NCI-H345 (cell line): ENCODE data around the gene RBBP8.
"Not testable (repeated sequence)": the region's sequence is repeated elsewhere in the genome, so short reads cannot be mapped to it uniquely, and the experiment has no call there.

Source experiments
- DNase-seq: peaks from one replicate; lab custom pipeline; 2025; lab: John Stamatoyannopoulos, UW

The RBBP8 gene

DNA sequence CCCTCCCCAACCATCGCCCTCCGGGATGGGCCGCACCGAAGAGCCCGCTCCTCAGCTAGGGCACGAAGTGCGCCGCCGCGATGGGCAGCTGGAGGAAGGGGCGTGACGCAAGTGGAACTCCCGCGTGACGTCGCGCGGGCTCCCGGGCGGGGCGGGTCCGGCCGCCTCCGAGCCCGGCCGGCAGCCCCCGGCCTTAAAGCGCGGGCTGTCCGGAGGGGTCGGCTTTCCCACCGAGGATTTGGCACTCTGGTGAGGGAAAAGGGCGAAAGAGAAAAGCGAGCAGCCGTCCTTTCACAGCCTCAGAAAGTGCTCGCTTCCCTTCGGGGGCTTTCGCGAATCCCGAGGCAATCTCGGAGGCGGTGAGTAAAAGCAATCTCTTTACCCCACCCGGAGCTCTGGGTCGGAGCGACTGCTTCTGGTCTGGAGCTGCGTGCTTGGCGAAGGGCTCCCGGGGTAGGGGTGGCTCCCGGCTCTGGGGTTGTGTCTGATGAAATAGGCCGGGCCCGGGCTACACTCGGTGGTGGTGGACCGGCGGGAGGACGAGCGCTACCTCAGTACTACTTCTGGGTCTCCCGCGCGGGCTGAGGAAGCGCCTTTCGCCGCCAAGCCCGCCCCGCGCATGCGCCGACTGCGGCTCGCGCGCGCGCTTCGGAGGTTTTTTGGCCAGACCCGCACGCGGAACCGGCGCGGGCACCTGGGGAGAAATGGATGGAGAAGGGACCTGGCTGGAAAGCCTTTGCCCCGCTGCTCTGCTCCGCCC lies at the start of gene RBBP8:
Gene RBBP8, plus strand, starts transcription at position 123 of the 760 bp plus-strand sequence. CDS start 3,524 bp downstream, outside the sequence.
- peak; percentile 92 for DNase-seq

GRCh38 chr18:22883827-22884226 lies 49.3 kb upstream of the RBBP8 start:
- DNase-seq = no peak

DNA sequence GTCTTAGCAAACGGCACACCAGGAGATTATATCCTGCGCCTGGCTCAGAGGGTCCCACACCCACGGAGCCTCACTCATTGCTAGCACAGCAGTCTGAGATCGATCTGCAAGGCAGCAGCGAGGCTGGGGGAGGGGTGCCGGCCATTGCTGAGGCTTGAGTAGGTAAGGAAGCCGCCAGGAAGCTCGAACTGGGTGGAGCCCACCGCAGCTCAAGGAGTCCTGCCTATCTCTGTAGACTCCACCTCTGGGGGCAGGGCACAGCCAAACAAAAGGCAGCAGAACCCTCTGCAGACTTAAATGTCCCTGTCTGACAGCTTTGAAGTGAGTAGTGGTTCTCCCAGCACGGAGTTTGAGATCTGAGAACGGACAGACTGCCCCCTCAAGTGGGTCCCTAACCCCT lies 47.4 kb upstream of the RBBP8 start:
- DNase-seq = not testable (repeated sequence)

DNA sequence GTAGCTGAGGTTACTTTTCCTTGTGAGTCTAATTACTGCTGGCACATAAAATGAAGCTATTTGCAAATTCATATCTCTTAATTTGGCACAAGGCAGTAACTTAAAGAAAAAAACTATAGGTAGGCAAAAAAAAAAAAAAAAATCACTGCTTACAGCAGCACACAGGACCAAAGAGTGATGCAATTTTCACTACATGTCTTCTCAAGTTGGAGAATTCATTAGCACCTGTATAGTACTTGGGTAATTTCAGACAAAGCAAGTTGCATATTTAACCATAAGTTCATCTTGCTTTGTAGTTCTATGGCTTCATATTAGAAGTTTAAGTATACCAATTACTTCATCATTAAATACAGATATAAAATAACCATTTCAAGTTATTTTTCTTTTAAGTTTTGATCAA lies 33.7 kb upstream of the RBBP8 start:
- no peak for DNase-seq

DNA sequence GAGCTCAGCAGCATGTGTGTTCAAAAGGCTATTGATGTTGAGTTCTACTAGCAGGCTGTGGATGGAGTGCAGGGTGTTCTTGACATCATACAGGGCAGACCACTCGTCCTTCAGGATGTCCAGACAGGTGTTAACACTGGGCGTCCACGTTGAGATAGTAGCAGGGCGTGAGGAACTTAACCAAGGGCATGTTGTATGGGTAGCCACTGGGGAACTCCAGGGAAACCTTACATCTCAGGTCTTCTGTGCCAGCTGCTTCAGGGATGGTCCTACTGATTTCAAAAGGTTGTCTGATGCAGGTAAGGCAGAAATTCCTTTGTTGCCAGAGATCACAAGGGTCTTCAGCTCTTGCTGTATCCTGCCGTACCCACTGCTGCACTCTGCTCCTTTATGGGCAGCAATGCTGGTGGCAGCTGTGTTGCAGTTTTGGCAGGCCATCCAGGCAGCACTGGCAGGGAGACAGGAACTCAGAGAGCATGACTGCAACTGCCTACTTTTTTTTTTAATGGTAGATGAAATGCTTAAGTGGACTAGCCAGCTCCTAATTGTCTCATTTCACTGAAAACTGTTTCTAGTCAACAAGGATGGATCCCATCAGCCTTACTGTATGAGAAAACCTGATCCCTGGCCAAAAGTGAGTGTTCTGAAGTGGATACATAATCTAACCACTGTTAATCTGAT lies 32.4 kb upstream of the RBBP8 start:
- no peak for DNase-seq

GRCh38 chr18:22902093-22902492 lies 31.0 kb upstream of the RBBP8 start:
- DNase-seq = no peak

DNA sequence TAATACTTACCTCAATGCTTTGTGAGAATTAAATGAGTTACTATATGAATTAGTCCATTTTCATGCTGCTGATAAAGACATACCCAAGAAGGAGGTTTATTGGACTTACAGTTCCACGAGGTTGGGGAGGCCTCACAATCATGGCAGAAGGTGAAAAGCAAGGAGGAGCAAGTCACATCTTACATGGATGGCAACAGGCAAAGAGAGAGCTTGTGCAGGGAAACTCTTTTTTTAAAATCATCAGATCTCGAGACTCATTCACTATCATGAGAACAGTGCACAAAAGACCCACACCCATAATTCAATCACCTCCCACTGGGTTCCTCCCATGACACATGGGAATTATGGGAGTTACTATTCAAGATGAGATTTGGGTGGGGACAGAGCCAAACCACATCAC lies 29.9 kb upstream of the RBBP8 start:
- DNase-seq = not testable (repeated sequence)

- DNase-seq = no peak
These were observed 21.0 kb upstream of the RBBP8 start for GRCh38 chr18:22912149-22912548.

DNA sequence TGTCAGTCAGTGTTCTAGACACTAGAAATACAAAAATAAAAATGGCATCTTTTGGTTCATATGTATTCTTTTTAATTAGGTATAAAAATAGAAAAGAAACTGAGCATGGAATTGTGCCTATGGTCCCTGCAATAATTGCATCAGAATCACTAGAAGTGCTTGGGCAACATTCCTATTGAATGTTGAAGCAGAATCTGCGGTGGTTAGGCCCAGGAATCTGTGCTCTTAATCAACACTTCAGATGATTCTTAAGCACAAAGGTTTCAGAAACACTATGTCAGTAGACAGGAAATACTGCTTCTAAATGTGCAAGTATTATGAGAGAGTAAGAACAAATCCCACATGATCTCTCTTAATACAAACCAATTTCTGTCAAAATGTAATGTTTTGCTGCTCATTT lies 20.3 kb upstream of the RBBP8 start:
- no peak for DNase-seq

GRCh38 chr18:22913861-22914260 lies 19.3 kb upstream of the RBBP8 start:
- DNase-seq = peak; percentile 88

GRCh38 chr18:22914633-22915032 lies 18.5 kb upstream of the RBBP8 start:
- DNase-seq = no peak

DNA sequence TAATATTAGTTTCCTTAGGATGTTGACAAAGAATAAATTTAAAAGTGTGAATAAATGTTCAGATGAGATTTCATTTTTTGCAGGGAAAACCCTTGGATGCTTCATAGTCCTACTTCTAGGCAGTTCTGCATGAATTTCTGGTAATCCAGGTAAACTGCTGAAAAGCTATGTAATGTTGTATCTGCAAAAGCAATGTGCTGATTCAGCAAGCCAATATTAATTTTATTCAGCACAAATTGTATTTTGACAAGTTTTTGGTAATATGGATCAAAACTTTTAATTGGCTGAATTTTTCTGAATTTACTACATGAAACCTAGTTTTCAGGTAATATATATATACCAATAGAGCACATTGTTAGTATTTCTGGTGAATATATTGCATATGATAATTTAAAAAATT lies 17.8 kb upstream of the RBBP8 start:
- no peak for DNase-seq

- DNase-seq = peak; percentile 9
These were observed 11.4 kb upstream of the RBBP8 start for GRCh38 chr18:22921772-22922171.

DNA sequence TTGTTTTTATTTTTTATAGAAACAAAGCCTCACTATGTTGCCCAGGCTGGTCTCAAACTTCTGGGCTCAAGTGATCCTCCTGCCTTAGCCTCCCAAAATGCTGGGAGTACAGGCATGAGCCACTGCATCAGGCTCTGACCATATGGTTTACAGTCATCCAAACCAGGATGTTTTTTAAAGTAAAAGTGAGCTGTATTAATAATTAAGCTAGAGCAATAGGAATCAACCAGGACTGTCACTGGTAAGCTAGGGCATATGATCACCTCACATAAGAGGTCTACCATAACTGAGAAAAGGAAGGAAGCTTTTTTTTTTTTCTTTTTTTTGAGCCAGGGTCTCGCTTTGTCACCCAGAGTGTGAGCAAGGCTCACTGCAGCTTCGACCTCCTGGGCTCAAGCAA lies 8.5 kb upstream of the RBBP8 start:
- no peak for DNase-seq

DNA sequence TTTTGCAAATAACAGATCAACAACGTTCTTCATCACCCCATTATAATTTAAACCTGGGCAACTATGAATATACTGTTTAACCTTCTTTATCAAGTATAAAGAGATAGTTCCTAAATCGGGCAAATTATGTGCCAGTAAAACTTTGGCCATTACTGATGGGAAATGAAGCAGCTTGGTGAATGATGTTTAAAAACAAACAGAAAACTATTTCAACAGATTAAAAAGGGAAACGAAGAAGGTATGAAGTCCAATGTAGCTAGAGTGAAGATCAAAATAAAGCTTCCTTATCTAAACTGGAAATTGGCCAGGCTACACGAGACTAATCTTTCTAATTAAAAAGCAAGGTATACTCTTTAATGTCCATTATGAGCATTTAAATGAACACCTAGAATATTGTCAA lies 6.7 kb upstream of the RBBP8 start:
- no peak for DNase-seq

DNA sequence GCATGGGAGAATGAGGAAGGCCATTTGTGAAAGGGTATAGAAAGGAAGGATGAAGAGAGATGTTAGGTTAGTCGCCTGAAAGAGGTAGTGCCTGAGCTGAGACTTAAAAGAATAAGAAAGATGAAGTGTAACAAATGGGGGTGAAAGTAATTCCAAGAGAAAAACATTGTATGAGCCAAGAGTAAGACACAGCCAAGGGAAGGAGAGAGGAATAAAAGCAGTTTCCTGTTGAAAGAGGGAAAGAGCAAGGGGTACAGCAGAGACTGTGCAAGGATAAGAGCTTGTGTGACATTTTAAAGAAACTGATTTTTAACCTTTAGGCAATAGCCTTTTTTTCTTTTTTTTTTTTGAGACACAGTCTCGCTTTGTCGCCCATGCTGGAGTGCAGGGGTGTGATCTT lies 4.8 kb upstream of the RBBP8 start:
- DNase-seq = no peak

DNA sequence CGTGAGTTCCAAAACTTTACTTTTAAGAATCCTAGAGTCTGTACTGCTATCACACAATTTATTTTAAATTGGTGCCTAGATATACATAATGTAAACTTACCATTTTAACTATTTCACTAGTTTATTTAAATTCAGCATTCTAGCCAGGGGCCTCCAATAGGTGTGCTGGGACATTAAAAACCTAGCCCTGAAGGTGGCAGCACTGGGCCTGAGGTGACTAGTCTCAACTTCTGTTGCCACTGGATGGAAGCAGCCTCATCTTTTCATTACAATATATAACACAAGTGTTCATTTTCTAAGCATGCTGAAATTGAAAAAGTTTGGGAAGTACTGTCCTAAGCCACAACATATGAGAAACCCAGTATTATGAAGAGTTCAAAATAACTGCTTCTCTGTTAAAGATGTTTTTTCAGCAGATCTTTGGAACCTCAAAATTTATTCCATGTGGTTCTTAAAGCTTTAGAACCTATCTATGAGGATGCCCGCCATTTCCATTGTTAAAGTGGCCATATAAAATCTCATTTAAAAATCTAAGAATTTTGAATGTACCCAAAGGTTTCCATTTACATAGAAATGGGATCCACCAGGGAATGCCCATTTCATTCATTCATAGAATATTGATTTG lies 2.9 kb upstream of the RBBP8 start:
- DNase-seq = peak; percentile 64

- peak; percentile 49 for DNase-seq
These were observed 283 bp upstream of the RBBP8 start for GRCh38 chr18:22932885-22933205.

DNA sequence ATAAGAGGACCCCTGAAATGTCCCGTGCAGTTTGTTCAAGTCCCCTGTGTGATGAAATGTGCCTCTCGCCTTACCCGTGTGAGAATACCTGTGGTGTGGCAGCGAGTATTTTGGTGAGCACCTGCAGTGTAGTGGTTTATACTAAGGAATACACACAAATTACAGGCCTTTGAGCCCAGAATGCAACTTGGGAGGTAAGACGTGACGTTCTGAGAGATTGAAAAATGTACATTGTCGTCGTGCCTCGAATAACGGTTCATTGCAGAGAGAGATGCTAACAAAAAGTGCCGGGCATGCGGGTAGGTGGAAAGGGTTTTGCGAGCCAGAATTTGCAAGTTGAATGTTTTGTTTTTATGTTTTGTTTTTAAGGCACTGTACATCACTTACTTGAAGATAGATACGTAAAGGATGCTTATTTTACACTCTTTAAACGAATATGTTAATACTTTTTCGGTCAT lies 867 bp downstream of the RBBP8 start:
- peak; percentile 53 for DNase-seq

- no peak for DNase-seq
These were observed 1.7 kb downstream of the RBBP8 start for GRCh38 chr18:22934789-22935188.

GRCh38 chr18:22935431-22935830 lies 2.3 kb downstream of the RBBP8 start:
- DNase-seq = no peak

- no peak for DNase-seq
These were observed 3.4 kb downstream of the RBBP8 start for GRCh38 chr18:22936515-22936914.

DNA sequence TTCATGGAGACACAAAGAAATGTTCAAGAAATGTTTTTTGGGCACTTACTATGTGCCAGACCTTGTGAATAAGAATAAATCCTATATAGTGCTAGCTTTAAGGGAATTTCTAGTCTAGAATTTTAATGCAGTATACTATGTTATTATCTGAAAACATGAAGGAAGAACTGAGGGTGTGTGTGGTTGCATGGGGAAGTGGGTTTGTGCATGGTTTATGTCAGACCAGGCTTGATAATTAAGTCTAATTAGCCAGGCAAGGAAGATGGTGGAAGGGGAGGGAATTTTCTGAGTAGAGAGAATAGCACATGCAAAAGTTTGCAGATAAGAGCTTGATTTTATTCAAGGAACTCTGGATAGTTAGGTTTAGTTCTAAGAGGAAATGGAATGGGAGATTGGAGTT lies 6.5 kb downstream of the RBBP8 start:
- no peak for DNase-seq
